Fibroblast of the conjunctiva (primary cell): ENCODE results near the gene SPTLC2.

Experiments used
- DNase-seq: peaks from one replicate; pipeline ENCODE4 v3.0.0-alpha.2; 2010; ENCODE audit warnings: low read depth

SPTLC2 gene

GRCh38 chr14:77467801-77468200, 148.6 kb downstream of the SPTLC2 start:
- no peak for DNase-seq

GRCh38 chr14:77459072-77459723, 157.2 kb downstream of the SPTLC2 start:
- DNase-seq = peak; percentile 63

DNA sequence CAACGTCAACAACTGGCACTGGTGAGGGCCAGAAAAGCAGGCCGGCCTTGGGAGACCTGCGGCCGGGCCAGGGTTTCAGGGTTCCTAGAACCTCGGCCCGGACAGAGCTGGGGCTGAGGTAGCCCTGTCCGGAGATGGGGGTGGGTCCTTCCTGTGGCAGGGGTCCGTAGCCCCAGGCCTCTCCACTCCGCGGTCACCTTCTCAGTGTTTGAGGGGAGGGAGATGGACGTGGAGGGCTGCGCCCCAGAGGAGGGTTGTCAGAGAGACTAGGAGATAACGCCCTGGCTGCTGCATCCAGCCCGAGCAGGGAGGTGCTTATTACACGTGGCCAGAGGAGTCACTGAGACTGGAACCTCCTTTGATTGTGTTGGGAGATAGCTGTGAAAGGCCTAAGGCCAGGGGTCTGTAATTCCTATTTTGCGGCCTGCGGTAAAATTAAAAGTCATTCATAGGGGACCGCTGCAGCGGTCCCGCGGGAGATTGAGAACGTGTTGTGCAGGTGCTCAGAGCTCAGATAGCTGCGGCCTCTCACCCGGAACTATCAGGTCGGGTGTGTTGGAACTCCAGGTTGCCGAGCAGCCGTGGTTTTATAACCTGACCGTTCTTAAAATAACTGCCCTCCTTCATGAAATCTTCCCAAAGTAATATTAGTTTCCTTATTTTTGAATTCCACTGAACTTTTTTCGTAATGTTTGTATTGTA, 158.0 kb downstream of the SPTLC2 start:
- DNase-seq = no peak

- DNase-seq = peak; percentile 99
Measured at GRCh38 chr14:77457522-77458248, 158.8 kb downstream of the SPTLC2 start, which contains the start of the genes AHSA1 and VIPAS39. TSS of gene AHSA1 (plus strand) at chr14:77458093. CDS start at chr14:77458190, 97 bp downstream. TSS of gene VIPAS39 (minus strand) at chr14:77457601. CDS start at chr14:77454102, 3,499 bp downstream.

- no peak for DNase-seq
Measured at GRCh38 chr14:77457115-77457521, 159.3 kb downstream of the SPTLC2 start.
